Activated effector memory CD4-positive, alpha-beta T cell treated with Interleukin-2 at 50 U/mL for 16 hours (primary cell): ENCODE results near the gene CHIT1.

Experiments used
- DNase-seq: peaks from one replicate; pipeline ENCODE4 v3.0.0-alpha.2; 2020

CHIT1 gene

DNA sequence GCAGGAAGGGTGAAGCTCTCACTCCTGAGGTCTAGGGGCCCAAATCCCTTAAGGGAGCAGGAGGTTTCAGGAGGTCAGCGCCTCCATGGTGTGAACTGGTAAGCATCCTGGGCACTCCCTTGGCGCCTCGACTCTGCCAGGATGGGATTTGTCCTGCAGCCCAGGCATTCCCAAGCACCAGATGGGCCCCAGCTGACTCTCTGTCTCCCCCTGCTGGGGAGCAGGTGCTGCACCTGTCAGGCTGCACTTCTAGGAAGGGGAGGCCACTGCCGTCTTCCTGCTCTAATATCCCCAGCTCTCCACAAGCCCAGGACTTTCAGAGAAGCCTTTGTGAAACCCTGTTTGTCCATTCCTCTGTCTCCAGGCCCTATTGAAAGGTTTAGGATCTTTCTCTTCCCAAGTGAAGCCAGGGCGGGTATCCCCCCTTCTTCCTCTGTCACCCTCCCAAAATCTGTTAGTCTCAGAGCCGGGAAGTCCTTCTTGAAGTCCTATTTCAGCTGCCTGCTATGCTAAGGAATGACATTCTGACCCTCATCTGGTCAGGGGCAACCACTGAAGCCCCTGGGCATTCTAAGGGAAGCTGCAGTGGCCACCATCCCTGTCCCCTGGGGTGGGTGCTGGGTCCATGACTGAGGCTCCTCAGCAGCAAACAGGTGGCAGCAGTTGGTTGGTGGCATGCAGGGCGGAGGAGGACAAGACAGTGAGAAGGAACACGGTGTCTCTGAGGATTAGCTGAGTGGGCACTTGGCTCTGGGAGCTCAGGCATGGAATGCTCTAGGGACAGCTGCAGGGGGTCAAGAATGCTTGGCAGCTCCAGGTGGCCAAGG, 57.1 kb downstream of the CHIT1 start:
- no peak for DNase-seq

DNA sequence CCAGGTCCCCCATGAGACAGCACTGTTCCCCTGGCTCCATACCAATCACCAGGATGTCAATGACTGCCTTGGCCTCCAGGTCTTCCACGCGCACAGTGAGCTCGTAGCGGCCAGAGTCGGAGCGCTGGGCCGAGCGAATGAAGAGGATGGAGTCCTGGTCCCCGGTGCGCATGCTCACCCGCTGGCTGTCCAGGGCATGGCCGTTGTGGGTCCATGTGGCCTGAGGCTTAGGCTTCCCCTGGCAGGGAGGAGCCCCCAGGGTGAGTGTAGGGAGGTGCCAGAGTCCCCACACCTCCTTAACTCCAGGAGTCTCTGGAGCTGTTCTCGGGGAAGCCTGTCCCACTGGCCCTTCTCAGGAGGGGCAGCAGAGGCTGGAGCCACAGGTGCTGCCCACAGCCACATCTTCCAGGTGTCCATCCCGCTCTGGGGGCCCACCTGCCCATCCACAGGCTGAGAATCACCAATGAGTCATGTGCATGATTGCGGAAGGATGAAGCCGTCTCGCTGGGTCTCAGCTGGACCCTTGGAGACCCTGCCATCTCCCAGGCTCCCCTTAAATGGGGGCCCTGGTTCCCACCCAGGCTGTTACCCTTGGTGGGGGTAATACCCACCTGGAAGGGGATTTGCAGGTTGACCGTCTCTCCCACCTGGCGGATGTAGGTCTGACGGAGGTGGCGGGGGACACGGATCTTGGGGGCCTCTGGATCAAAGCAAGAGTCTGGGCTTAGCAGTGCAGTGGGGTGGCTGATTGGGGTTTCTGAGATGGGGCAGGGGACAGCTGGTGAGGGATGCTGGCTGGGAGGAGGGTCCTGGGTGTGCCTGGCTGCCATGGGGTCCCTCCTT, 57.9 kb downstream of the CHIT1 start:
- DNase-seq: no peak

- no peak for DNase-seq
Observed at GRCh38 chr1:203170625-203171330, 58.7 kb downstream of the CHIT1 start.

DNA sequence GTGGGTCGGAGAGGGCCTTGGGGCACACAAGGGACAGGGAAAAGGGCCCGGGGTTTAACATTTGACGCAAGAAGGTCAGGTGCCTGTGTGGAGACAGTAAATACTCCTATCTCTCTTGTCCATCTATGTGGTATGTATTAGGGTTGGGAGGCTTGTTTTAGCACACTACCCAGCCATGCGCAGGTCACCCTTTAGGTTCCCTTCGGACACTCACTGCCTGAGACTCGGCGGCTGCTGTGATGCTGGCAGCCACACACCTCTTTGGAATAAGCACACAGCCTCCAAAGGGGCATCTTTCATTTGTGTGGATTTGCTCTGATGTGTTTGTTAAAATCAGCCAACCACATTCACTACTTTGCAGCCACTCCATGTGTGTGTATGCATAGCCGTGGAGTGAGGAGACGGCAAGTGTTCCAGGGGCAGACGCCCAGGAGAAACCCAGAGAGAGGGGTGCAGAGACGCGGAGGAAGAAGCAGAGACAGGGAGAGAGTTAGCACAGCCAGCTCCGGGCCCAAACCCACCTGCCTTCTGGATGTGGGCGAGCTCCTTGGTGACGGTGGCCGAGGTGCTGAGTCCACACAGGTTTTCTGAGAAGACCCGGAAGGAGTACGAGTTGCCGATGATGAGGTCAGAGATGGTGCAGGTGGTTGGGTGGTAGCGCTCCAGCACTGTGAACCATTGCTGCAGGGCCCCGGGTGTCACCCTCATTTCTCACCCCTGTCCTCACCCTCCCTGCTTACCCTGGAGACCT, 59.5 kb downstream of the CHIT1 start:
- DNase-seq: no peak

DNA sequence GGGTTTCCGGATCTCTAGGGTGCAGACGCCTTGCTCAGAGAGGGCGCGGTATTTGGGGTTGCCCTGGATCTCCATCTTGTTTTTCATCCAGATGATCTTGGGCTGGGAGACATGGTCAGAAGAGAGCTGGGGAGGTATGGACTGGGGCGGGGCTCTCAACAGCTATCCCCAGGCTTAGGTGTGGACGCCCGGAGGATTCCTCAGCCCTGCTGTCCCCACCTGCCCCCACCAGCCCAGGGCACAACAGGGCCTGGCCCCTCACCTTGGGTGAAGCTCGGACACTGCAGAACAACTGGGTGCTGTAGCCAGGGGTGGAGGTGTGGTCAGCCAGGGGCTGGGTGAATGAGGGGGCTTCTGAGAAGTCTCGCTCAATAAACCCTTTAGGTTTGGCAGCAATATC, 60.5 kb downstream of the CHIT1 start:
- no peak for DNase-seq

GRCh38 chr1:203168256-203168786, 61.2 kb downstream of the CHIT1 start:
- DNase-seq: no peak

- no peak for DNase-seq
Observed at GRCh38 chr1:203167913-203168200, 61.6 kb downstream of the CHIT1 start.

- DNase-seq: no peak
Observed at GRCh38 chr1:203167026-203167912, 62.2 kb downstream of the CHIT1 start.

GRCh38 chr1:203166192-203166940, 63.1 kb downstream of the CHIT1 start:
- DNase-seq: no peak
